ENCODE measurements around the gene ING4.
A peak's percentile ranks its signal among the peaks of the same experiment; 100 is the strongest.

ING4 gene

GRCh38 chr12:6653987-6654386 lies 8.9 kb downstream of the ING4 start:
- no peak overlapping the region for H3K4me3 ChIP-seq (ENCODE audit: low read length)
- no peak for DNase-seq (ENCODE audit: low read depth)
- no peak for TF ChIP-seq CTCF (conservative IDR thresholded peaks at IDR 0.05; ENCODE audit: low read length)

GRCh38 chr12:6653342-6653741 lies 9.6 kb downstream of the ING4 start:
- no peak for TF ChIP-seq CTCF (conservative IDR thresholded peaks at IDR 0.05; ENCODE audit: low read length)

GRCh38 chr12:6652391-6652790 lies 10.5 kb downstream of the ING4 start:
- H3K4me3 ChIP-seq (ENCODE audit: low read length), result no peak overlapping the region
- TF ChIP-seq CTCF (conservative IDR thresholded peaks at IDR 0.05; ENCODE audit: low read length), result no peak
- no peak for DNase-seq (ENCODE audit: low read depth)

More at GRCh38 chr12:6653342-6653741, 9.6 kb downstream of the ING4 start:
- H3K4me3 ChIP-seq (ENCODE audit: low read length), result no peak overlapping the region
- no peak for DNase-seq (ENCODE audit: low read depth)

GRCh38 chr12:6650832-6651231 lies 12.1 kb downstream of the ING4 start:
- TF ChIP-seq CTCF (conservative IDR thresholded peaks at IDR 0.05; ENCODE audit: low read length), result no peak
- DNase-seq (ENCODE audit: low read depth), result no peak
- H3K4me3 ChIP-seq (ENCODE audit: low read length), result no peak overlapping the region

GRCh38 chr12:6647083-6647604 lies 15.8 kb downstream of the ING4 start, which contains the start of gene ACRBP:
TSS of gene ACRBP (minus strand) at chr12:6647432. CDS start at chr12:6647366, 66 bp downstream.
- no peak for TF ChIP-seq CTCF (conservative IDR thresholded peaks at IDR 0.05; ENCODE audit: low read length)
- DNase-seq (ENCODE audit: low read depth), result peak; percentile 50
- H3K4me3 ChIP-seq (ENCODE audit: low read length), result peak within 1 kb of the TSS; percentile 35

GRCh38 chr12:6646276-6647082 lies 16.4 kb downstream of the ING4 start:
- DNase-seq (ENCODE audit: low read depth), result no peak
- peak overlapping the region; percentile 35 for H3K4me3 ChIP-seq (ENCODE audit: low read length)
- TF ChIP-seq CTCF (conservative IDR thresholded peaks at IDR 0.05; ENCODE audit: low read length), result no peak

GRCh38 chr12:6644903-6645302 lies 18.0 kb downstream of the ING4 start:
- peak; percentile 15 for TF ChIP-seq CTCF (conservative IDR thresholded peaks at IDR 0.05; ENCODE audit: low read length)
- DNase-seq (ENCODE audit: low read depth), result no peak
- H3K4me3 ChIP-seq (ENCODE audit: low read length), result no peak overlapping the region

Measured in AG10803 (cell line).